Stimulated activated naive CD8-positive, alpha-beta T cell treated with anti-CD3 and anti-CD28 coated beads, Interleukin-15, Interleukin-2, amounts not matched to agents 100 ng/mL and 50 ng/mL, for 24 hours (primary cell): ENCODE data around the gene BRCA1.
"Not testable (repeated sequence)": the region's sequence is repeated elsewhere in the genome, so short reads cannot be mapped to it uniquely, and the experiment has no call there.

ENCODE experiments used
- H3K27ac Mint-ChIP-seq: one replicate; pipeline ENCODE4 v1.8.0; 2021; ENCODE audit warnings: mild to moderate bottlenecking, mixed read lengths
- H3K27me3 Mint-ChIP-seq: one replicate; pipeline ENCODE4 v1.8.0; 2021; ENCODE audit warnings: mixed read lengths
- H3K36me3 Mint-ChIP-seq: one replicate; pipeline ENCODE4 v1.8.0; 2021; ENCODE audit warnings: low read depth, mixed read lengths
- H3K4me1 Mint-ChIP-seq: one replicate; pipeline ENCODE4 v1.8.0; 2021; ENCODE audit warnings: low read depth, mixed read lengths
- H3K4me3 Mint-ChIP-seq: one replicate; pipeline ENCODE4 v1.8.0; 2021; ENCODE audit warnings: mild to moderate bottlenecking, mixed read lengths
- H3K9me3 Mint-ChIP-seq: one replicate; pipeline ENCODE4 v1.8.0; 2021; ENCODE audit warnings: mixed read lengths

BRCA1 gene

DNA sequence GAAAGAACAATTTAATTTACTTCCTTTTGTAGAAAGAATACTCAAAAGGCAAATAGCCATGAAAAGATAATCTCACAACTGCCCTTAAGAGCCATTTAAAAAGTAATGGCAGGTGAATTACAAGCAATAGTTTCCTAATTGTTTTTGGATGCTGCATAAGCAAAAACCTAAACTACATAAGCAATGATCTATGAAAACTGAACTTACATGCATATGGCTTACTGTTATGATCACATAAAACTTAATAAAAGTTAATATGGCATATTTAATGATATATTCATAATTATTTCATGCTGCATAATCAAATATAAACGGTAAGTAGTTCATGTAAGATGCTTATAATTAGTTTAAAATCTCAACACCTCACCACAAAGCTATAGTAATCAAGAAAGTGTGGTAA lies 18.6 kb downstream of the BRCA1 start:
- Mint-ChIP-seq H3K27me3 (no peaks in the 10 kb centered on the region), H3K36me3 (peaks cover 63% of the 10 kb centered on the region), H3K9me3 (no peaks in the 10 kb centered on the region), H3K4me3 (no peak overlapping the region), H3K27ac (no peak overlapping the region), H3K4me1 (no peaks in the 10 kb centered on the region)

DNA sequence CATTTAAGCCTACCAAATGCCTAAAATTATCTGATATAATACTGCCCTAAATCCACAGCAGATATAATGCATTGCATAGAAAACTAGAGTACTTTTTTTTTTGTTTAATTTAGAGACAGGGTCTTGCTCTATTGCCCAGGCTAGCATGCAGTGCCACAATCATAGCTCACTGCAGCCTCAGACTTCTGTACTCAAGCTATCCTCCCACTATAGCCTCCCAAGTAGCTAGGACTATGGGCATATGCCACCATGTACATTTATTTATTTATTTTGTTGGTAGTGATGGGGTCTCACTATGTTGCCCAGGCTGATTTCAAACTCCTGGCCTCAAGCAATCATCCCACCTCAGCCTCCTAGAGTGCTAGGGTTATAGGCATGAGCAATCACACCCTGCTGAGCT lies 20.0 kb downstream of the BRCA1 start:
- Mint-ChIP-seq H3K4me3 (no peak overlapping the region), H3K27me3 (no peaks in the 10 kb centered on the region), H3K9me3 (no peaks in the 10 kb centered on the region), H3K36me3 (peaks cover 60% of the 10 kb centered on the region), H3K4me1 (no peaks in the 10 kb centered on the region), H3K27ac (no peak overlapping the region)

DNA sequence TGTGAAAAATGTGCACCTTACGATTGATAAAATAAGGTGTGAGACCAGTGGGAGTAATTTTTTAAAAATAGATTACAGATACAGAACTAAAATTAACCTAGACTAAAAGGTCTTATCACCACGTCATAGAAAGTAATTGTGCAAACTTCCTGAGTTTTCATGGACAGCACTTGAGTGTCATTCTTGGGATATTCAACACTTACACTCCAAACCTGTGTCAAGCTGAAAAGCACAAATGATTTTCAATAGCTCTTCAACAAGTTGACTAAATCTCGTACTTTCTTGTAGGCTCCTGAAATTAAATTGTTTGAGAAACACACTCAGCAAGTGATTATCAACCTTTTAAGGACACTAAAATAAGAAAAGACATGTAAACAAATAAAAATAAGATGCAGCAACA lies 20.5 kb downstream of the BRCA1 start:
- no peak overlapping the region for H3K4me3 Mint-ChIP-seq
- H3K9me3 Mint-ChIP-seq: no peaks in the 10 kb centered on the region
- H3K36me3 Mint-ChIP-seq: peaks cover 62% of the 10 kb centered on the region
- no peak overlapping the region for H3K27ac Mint-ChIP-seq
- no peaks in the 10 kb centered on the region for H3K4me1 Mint-ChIP-seq
- H3K27me3 Mint-ChIP-seq: no peaks in the 10 kb centered on the region

DNA sequence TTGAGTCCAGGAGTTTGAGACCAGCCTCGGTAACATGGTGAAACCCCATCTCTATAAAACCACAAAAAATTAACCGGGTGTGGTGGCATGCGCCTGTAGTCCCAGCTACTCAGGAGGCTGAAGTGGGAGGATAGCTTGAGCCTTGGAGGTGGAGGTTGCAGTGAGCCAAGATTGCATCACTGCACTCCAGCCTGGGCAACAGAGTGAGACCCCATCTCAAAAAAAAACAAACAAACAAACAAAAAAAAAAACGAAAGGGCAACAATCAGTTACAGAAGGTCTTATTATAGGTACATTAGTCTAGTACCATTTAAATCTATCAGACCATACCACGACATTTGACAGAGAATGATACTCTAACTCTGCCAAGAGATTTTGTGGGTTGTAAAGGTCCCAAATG lies 29.8 kb downstream of the BRCA1 start:
- not testable (repeated sequence) for H3K4me3 Mint-ChIP-seq, H3K9me3 Mint-ChIP-seq, H3K27me3 Mint-ChIP-seq, H3K27ac Mint-ChIP-seq, H3K4me1 Mint-ChIP-seq
- peaks cover 73% of the 10 kb centered on the region for H3K36me3 Mint-ChIP-seq

DNA sequence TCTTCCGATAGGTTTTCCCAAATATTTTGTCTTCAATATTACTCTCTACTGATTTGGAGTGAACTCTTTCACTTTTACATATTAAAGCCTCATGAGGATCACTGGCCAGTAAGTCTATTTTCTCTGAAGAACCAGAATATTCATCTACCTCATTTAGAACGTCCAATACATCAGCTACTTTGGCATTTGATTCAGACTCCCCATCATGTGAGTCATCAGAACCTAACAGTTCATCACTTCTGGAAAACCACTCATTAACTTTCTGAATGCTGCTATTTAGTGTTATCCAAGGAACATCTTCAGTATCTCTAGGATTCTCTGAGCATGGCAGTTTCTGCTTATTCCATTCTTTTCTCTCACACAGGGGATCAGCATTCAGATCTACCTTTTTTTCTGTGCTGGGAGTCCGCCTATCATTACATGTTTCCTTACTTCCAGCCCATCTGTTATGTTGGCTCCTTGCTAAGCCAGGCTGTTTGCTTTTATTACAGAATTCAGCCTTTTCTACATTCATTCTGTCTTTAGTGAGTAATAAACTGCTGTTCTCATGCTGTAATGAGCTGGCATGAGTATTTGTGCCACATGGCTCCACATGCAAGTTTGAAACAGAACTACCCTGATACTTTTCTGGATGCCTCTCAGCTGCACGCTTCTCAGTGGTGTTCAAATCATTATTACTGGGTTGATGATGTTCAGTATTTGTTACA lies 30.9 kb downstream of the BRCA1 start:
- no peak overlapping the region for H3K4me3 Mint-ChIP-seq
- H3K4me1 Mint-ChIP-seq: no peaks in the 10 kb centered on the region
- H3K27me3 Mint-ChIP-seq: no peaks in the 10 kb centered on the region
- no peak overlapping the region for H3K27ac Mint-ChIP-seq
- peaks cover 69% of the 10 kb centered on the region for H3K36me3 Mint-ChIP-seq
- no peaks in the 10 kb centered on the region for H3K9me3 Mint-ChIP-seq

DNA sequence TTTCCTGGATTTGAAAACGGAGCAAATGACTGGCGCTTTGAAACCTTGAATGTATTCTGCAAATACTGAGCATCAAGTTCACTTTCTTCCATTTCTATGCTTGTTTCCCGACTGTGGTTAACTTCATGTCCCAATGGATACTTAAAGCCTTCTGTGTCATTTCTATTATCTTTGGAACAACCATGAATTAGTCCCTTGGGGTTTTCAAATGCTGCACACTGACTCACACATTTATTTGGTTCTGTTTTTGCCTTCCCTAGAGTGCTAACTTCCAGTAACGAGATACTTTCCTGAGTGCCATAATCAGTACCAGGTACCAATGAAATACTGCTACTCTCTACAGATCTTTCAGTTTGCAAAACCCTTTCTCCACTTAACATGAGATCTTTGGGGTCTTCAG lies 32.3 kb downstream of the BRCA1 start:
- Mint-ChIP-seq H3K27me3 (no peaks in the 10 kb centered on the region), H3K9me3 (no peaks in the 10 kb centered on the region), H3K27ac (no peak overlapping the region), H3K4me3 (no peak overlapping the region), H3K36me3 (peaks cover 77% of the 10 kb centered on the region), H3K4me1 (no peaks in the 10 kb centered on the region)

DNA sequence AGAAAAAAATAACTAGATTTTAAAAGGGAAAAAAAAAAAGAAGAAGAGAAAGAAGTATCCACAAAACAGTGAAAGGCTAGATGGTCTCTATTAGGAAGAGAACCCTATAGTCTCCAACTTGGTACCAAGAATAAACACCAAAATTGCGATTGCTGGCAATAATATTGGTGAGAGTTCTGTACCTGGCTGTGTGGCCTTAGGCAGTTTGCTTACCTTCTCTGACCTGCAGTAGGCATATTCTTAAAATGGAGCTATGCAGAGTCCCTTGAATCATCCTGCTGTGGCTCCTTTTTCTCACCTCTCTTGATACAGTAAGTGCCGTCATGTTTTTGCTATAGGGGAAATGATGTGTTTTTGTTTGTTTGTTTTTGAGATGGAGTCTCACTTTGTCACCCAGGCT lies 35.1 kb downstream of the BRCA1 start:
- Mint-ChIP-seq H3K4me3 (no peak overlapping the region), H3K4me1 (no peaks in the 10 kb centered on the region), H3K36me3 (peaks cover 77% of the 10 kb centered on the region), H3K27me3 (no peaks in the 10 kb centered on the region), H3K27ac (no peak overlapping the region), H3K9me3 (no peaks in the 10 kb centered on the region)

DNA sequence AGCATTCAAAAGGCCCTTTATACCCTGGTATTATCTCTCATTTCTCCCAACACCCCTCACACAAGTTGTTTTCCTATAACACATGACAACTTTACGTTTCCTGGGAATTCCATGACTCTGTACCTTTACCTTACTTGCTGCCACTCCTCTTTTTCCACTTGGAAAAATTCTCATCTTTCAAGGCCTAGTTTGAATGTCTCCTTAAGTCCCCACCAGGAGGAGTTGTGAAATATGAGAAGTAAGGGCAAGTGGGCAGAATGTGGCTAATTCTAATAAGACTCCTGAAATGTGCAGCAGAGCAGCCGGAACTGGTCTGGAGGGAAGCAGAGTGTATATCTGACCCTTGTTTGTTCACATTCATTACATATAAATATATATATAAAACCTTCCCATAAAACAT lies 39.7 kb downstream of the BRCA1 start:
- Mint-ChIP-seq H3K27ac (no peak overlapping the region), H3K36me3 (peaks cover 69% of the 10 kb centered on the region), H3K27me3 (no peaks in the 10 kb centered on the region), H3K9me3 (no peaks in the 10 kb centered on the region), H3K4me3 (no peak overlapping the region), H3K4me1 (no peaks in the 10 kb centered on the region)

DNA sequence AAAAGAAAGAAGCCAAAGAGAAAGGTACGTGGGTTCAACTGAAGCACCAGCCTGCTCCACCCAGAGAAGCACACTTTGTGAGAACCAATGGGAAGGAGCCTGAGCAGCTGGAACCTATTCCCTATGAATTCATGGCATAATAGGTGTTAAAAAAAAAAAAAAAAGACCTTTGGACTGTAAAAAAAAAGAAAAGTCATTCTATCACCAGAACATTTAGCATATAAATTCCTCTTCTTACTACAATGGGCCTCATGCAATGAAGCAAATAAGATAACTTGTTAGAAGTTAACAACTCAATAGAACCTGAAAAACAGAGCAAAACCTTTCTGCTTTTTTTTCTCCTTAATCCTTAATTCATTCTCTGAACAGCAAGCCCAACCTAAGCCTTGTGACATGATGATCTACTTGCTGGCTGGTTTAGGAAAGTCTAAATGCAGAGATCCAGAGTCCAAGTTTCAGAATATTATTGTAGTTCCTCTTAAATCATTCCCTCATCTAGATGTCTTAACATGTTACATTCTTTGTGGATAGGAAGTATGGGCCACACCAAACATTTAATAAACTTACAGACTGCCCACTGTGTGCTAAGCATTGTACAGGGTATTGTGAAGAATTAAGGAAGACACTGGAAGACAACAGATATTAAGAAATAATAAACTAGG lies 45.4 kb downstream of the BRCA1 start:
- Mint-ChIP-seq H3K27ac (no peak overlapping the region), H3K4me1 (no peaks in the 10 kb centered on the region), H3K27me3 (no peaks in the 10 kb centered on the region), H3K9me3 (no peaks in the 10 kb centered on the region), H3K36me3 (peaks cover 59% of the 10 kb centered on the region), H3K4me3 (no peak overlapping the region)

DNA sequence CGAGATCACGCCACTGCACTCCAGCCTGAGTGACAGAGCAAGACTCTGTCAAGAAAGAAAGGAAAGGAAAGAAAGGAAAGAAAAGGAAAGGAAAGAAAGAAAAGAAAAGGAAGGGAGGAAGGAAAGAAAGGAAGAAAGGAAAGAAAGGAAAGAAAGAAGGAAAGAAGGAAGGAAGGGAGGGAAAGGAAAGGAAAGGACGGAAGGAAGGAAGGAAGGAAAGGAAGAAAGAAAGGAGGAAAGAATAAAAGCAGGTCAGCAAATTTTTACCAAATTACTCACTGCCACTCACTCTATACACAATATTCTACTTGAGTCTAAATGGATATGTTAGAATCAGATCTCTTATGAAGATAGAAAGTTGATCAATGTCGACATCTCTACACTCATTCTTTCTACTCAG lies 50.3 kb downstream of the BRCA1 start:
- Mint-ChIP-seq H3K27me3 (no peaks in the 10 kb centered on the region), H3K27ac (no peak overlapping the region), H3K4me1 (no peaks in the 10 kb centered on the region), H3K4me3 (no peak overlapping the region), H3K36me3 (peaks cover 59% of the 10 kb centered on the region), H3K9me3 (no peaks in the 10 kb centered on the region)

DNA sequence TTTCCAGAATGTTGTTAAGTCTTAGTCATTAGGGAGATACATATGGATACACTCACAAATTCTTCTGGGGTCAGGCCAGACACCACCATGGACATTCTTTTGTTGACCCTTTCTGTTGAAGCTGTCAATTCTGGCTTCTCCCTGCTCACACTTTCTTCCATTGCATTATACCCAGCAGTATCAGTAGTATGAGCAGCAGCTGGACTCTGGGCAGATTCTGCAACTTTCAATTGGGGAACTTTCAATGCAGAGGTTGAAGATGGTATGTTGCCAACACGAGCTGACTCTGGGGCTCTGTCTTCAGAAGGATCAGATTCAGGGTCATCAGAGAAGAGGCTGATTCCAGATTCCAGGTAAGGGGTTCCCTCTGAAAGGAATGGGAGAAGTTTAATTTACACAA lies 54.3 kb downstream of the BRCA1 start:
- Mint-ChIP-seq H3K36me3 (peaks cover 60% of the 10 kb centered on the region), H3K9me3 (no peaks in the 10 kb centered on the region), H3K4me1 (no peaks in the 10 kb centered on the region), H3K27me3 (no peaks in the 10 kb centered on the region), H3K4me3 (no peak overlapping the region), H3K27ac (no peak overlapping the region)

DNA sequence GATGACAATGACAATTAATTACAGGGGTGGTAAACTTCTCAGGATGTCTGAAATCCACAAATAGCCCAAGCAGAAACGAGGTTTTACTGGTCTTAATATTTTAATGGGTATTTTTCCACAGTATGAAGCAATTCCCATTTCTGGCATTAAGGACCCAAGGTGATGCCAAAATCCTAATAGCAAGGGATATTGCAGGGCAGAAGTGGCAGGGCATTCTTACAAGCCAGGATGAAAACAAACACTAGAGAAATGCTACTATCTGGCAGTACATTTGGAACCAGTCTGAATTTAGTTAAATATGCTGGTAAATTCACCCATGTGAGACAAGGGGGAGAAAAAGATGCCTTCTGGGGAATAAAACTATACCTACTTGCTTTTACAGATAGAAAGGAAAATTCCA lies 54.9 kb downstream of the BRCA1 start:
- H3K36me3 Mint-ChIP-seq: peaks cover 61% of the 10 kb centered on the region
- no peaks in the 10 kb centered on the region for H3K27me3 Mint-ChIP-seq
- no peak overlapping the region for H3K27ac Mint-ChIP-seq

DNA sequence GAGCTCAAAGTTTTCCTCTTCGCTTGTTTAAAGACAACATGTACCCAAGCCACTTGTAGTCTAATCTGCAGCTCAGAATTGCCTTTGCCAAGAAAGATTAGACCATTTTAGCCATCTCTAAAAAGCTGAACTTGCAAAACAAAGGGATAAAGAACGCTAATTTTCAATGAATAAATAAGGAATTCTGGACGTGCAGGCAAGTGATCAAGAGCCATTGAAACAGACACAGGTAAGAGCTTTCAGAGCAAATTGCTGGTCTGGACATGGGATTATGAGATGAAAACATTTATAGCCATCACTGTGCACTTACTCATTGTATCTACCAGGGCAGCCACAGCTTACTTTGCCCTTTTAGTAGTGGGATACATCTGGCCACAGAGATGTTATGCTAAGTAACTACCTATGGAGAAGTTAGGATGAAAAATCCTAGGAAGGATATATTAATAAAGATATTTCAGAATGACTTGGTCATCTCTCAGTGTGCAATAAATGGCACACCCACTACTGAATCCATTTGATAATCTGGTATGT lies 55.7 kb downstream of the BRCA1 start:
- Mint-ChIP-seq H3K36me3 (peaks cover 53% of the 10 kb centered on the region), H3K4me3 (no peak overlapping the region), H3K9me3 (no peaks in the 10 kb centered on the region), H3K27me3 (no peaks in the 10 kb centered on the region), H3K4me1 (no peaks in the 10 kb centered on the region), H3K27ac (no peak overlapping the region)

More for the DNA sequence above, 54.9 kb downstream of the BRCA1 start:
- no peaks in the 10 kb centered on the region for H3K9me3 Mint-ChIP-seq
- H3K4me1 Mint-ChIP-seq: no peaks in the 10 kb centered on the region
- no peak overlapping the region for H3K4me3 Mint-ChIP-seq

DNA sequence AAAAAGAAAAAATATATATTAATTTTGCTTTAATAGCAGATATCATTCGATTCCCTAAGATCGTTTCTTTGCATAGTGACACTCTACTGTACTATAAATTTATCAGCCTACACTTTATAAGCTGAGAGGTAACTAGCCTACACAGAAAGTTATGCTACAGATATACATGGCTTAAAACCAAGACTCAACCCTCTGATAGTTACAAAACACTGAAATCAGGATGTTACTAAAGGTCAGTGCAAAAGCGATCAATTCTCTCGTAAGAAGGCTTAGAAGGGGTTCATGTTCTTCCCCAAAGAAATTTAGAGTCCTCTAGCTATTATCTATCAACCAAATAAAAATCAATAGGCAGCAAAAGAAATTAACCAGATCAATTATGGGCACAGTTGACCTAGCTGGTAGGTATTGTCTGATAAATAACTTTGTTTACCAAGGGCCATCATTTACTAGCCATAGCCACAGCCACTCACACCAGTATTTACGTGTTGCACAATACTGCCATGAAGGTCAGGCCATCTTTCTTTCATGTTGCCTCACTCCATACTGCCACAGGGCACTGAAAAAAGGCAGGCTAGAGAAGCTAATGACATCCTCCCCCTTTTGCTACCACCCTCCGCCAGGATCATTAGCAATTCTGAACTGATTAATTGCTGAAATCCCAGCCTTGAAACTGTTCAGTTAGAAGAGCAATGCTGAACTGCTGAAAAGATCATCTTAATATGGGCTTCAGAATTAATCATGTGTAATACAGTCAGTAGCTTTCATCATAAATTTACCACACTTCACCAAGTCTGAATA lies 56.4 kb downstream of the BRCA1 start:
- H3K4me1 Mint-ChIP-seq: no peaks in the 10 kb centered on the region
- peaks cover 53% of the 10 kb centered on the region for H3K36me3 Mint-ChIP-seq
- H3K27ac Mint-ChIP-seq: no peak overlapping the region
- no peaks in the 10 kb centered on the region for H3K27me3 Mint-ChIP-seq
- H3K4me3 Mint-ChIP-seq: no peak overlapping the region
- H3K9me3 Mint-ChIP-seq: no peaks in the 10 kb centered on the region

DNA sequence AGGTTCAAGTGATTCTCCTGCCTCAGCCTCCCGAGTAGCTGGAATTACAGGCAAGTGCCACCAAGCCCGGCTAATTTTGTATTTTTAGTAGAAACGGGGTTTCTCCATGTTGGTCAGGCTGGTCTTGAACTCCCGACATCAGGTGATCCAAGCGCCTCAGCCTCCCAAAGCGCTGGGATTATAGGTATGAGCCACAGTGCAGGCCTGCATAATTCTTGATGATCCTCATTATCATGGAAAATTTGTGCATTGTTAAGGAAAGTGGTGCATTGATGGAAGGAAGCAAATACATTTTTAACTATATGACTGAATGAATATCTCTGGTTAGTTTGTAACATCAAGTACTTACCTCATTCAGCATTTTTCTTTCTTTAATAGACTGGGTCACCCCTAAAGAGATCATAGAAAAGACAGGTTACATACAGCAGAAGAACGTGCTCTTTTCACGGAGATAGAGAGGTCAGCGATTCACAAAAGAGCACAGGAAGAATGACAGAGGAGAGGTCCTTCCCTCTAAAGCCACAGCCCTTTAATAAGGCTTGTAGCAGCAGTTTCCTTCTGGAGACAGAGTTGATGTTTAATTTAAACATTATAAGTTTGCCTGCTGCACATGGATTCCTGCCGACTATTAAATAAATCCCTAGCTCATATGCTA lies 62.1 kb downstream of the BRCA1 start:
- no peak overlapping the region for H3K27ac Mint-ChIP-seq
- no peaks in the 10 kb centered on the region for H3K27me3 Mint-ChIP-seq
- no peaks in the 10 kb centered on the region for H3K9me3 Mint-ChIP-seq
- H3K4me3 Mint-ChIP-seq: no peak overlapping the region
- H3K36me3 Mint-ChIP-seq: peaks cover 51% of the 10 kb centered on the region
- no peaks in the 10 kb centered on the region for H3K4me1 Mint-ChIP-seq
